Nephron (organoid): ENCODE measurements around the gene ZNF101.
A peak's percentile ranks its signal among the peaks of the same experiment; 100 is the strongest.

Experiments used
- H3K27ac Mint-ChIP-seq, 3 experiments: 2 replicates each; pipeline ENCODE4 v1.8.0; 2020; ENCODE audit warnings: mixed read lengths in 3 of 3, mild to moderate bottlenecking in 2 of 3, moderate library complexity in 1 of 3
- H3K27me3 Mint-ChIP-seq: 2 replicates; pipeline ENCODE4 v1.8.0; 2021; ENCODE audit warnings: low read depth, mild to moderate bottlenecking, moderate library complexity, mixed read lengths
- H3K36me3 Mint-ChIP-seq: 2 replicates; pipeline ENCODE4 v1.8.0; 2020; ENCODE audit warnings: low read depth, mixed read lengths
- H3K4me1 Mint-ChIP-seq: 2 replicates; pipeline ENCODE4 v1.8.0; 2020; ENCODE audit warnings: mixed read lengths
- H3K4me3 Mint-ChIP-seq, 3 experiments: 2 replicates each; pipeline ENCODE4 v1.8.0; 2020; ENCODE audit warnings: mild to moderate bottlenecking in 3 of 3, mixed read lengths in 3 of 3, moderate library complexity in 2 of 3
- H3K9me3 Mint-ChIP-seq: 2 replicates; pipeline ENCODE4 v1.8.0; 2020; ENCODE audit warnings: mixed read lengths
- CTCF ChIP-seq, 3 experiments: fragments of 200-600 bp; sonication (generic); IDR thresholded peaks; one replicate each; pipeline ENCODE4 v1.5.0; 2021; ENCODE audit warnings: antibody characterized with exemption in 3 of 3; ENCODE audit not compliant: unreplicated experiment in 3 of 3

The ZNF101 gene

DNA sequence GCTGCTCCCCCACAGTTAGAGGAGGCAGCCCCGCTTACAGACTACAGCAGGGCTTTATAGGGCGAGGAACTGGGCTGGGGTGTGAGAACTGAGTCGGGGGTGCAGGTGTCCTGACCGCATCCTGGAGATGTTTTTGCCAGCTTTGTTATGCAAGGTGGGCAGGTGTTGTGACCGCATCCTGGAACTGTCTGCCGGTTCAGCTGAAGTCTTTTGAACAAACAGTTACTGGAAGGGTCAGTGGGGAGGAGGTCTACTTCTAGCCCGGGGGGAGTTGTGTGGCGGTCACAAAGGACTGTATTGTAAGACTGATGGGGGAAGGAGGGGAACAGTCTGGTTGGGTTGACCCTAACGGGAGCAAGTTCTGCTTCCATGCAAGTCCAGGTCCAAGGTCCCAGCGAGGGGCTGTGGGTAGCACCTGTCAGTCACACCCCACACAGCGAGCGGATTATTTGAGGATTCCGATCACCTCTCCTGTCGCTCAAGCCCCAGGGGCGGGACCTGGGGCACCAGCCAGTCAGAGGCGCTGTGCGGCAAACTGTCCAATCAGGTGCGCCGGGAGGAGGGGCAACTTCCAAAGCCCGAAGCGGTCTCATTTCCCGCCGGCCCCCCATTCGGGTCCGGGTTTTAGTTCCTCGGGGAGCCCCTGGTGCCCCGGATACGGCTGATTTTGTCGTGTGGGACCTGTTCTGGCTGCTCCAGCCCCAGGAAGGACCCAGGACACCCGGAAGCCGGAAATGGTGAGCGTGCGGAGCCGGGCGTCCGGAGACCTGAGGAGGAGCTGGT, at the start of gene ZNF101:
Gene ZNF101 (plus strand): TSS at position 610 of the 783 bp plus-strand sequence. CDS start 125 bp downstream, at position 735.
- H3K27ac Mint-ChIP-seq: peak within 1 kb of the TSS; percentile 24 to 70 (median 37)
- peaks cover 17% of the 10 kb centered on the region for H3K36me3 Mint-ChIP-seq
- peaks cover 4% of the 10 kb centered on the region for H3K4me1 Mint-ChIP-seq
- H3K9me3 Mint-ChIP-seq: no peaks in the 10 kb centered on the region
- TF ChIP-seq CTCF (IDR thresholded peaks at IDR 0.05; ENCODE audit: unreplicated experiment in 3 of 3): no peak
- H3K4me3 Mint-ChIP-seq: peak within 1 kb of the TSS; percentile 85 to 88 (median 88)
- no peaks in the 10 kb centered on the region for H3K27me3 Mint-ChIP-seq

DNA sequence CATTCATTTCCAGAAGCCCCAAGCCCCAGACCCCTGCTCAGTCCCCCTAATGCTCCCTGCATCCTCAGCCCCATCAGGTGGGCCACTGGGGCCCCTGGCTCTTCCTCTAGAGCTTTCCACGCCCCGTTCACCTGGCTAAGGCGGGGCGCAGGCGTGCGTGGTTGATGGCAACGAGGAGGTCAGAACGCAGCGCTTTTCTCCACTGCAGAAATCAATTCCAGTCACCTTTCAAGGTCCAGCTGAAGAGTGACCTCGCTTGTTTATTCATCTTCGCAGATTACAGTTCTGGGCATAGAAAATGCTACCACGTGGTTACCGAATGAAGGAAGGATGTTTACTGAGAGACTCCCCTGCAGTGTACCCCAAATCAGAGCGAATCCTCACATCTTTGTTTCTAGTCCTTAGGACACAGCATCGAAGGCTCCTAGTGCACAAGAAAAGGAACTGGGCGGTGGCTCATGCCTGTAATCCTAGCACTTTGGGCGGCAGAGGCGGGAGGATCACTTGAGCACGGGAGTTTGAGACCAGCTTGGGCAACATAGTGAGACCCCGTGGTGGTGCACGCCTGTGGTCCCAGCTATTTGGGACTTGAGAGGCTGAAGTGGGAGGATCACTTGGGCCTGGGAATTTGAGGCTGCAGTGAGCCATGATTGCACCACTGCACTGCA, 49.3 kb upstream of the ZNF101 start:
- Mint-ChIP-seq H3K27ac (peak overlapping the region; percentile 56 to 85 (median 85)), H3K9me3 (no peaks in the 10 kb centered on the region), H3K27me3 (no peaks in the 10 kb centered on the region), H3K4me3 (peak overlapping the region; percentile 85 to 88 (median 87)), H3K36me3 (peaks cover 14% of the 10 kb centered on the region), H3K4me1 (peaks cover 18% of the 10 kb centered on the region)
- TF ChIP-seq CTCF (IDR thresholded peaks at IDR 0.05; ENCODE audit: unreplicated experiment in 3 of 3): no peak

- no peak for TF ChIP-seq CTCF (IDR thresholded peaks at IDR 0.05; ENCODE audit: unreplicated experiment in 3 of 3)
- peak overlapping the region in 1 of 3 experiments; percentile 85 for H3K27ac Mint-ChIP-seq
- no peaks in the 10 kb centered on the region for H3K27me3 Mint-ChIP-seq
- peaks cover 18% of the 10 kb centered on the region for H3K4me1 Mint-ChIP-seq
- H3K9me3 Mint-ChIP-seq: no peaks in the 10 kb centered on the region
- H3K4me3 Mint-ChIP-seq: peak overlapping the region in 2 of 3 experiments; percentile 8 to 36
- peaks cover 18% of the 10 kb centered on the region for H3K36me3 Mint-ChIP-seq
Measured at GRCh38 chr19:19619849-19620210, 48.8 kb upstream of the ZNF101 start.

DNA sequence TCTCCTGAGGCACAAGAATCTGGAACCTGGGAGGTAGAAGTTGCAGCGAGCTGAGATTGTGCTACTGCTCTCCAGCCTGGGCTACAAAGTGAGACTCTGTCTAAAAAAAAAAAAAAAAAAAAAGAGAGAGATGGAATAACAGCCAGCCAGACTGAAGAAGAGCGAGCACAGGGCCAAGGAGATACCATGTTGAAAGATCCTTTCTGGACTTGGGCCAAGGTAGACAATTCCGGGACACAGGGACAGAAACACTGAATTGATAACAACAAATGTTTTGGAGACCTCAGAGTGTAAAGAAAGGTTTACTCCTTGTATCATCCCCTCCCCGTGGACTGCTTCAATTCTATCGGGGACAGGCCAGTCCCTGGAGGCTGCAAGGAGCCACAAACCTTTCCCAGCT, 45.3 kb upstream of the ZNF101 start:
- Mint-ChIP-seq H3K27me3 (no peaks in the 10 kb centered on the region), H3K4me3 (peak overlapping the region in 1 of 3 experiments; percentile 12), H3K27ac (no peak overlapping the region), H3K36me3 (peaks cover 23% of the 10 kb centered on the region), H3K9me3 (no peaks in the 10 kb centered on the region), H3K4me1 (peaks cover 17% of the 10 kb centered on the region)
- TF ChIP-seq CTCF (IDR thresholded peaks at IDR 0.05; ENCODE audit: unreplicated experiment in 3 of 3): no peak

GRCh38 chr19:19624032-19624570, 44.5 kb upstream of the ZNF101 start:
- H3K9me3 Mint-ChIP-seq: no peaks in the 10 kb centered on the region
- H3K27ac Mint-ChIP-seq: no peak overlapping the region
- peaks cover 23% of the 10 kb centered on the region for H3K36me3 Mint-ChIP-seq
- H3K4me3 Mint-ChIP-seq: no peak overlapping the region
- no peak for TF ChIP-seq CTCF (IDR thresholded peaks at IDR 0.05; ENCODE audit: unreplicated experiment in 3 of 3)
- H3K4me1 Mint-ChIP-seq: peaks cover 11% of the 10 kb centered on the region
- H3K27me3 Mint-ChIP-seq: no peaks in the 10 kb centered on the region
